ENCODE measurements around the gene PKP2.
"Not testable (repeated sequence)": the region's sequence is repeated elsewhere in the genome, so short reads cannot be mapped to it uniquely, and the experiment has no call there.

PKP2 gene

GRCh38 chr12:32861658-32862057, 34.9 kb downstream of the PKP2 start:
- not testable (repeated sequence) for DNase-seq

DNA sequence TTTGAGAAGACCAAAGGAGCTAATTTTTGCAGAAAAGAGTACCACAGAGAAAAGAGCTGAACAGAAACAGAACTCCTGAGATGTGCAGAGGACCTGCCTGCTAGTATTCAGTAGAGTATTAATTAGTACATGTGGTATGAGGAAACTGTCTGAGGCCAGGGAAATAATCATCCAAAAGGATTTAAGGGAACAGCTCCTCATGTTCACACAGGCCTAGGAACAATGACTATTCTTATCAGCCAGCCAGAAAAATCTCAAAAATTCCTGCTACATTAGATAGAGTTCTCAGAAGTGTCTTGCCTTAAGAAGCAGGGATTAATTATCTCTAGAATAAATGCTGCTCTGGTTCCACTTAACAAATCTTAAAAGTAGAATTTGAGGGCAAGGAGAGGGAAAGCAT, 36.4 kb downstream of the PKP2 start:
- DNase-seq, result no peak

GRCh38 chr12:32859389-32859788, 37.2 kb downstream of the PKP2 start:
- DNase-seq, result no peak

GRCh38 chr12:32854716-32855115, 41.9 kb downstream of the PKP2 start:
- no peak for DNase-seq

- DNase-seq, result no peak
These were observed 42.5 kb downstream of the PKP2 start for GRCh38 chr12:32854097-32854496.

DNA sequence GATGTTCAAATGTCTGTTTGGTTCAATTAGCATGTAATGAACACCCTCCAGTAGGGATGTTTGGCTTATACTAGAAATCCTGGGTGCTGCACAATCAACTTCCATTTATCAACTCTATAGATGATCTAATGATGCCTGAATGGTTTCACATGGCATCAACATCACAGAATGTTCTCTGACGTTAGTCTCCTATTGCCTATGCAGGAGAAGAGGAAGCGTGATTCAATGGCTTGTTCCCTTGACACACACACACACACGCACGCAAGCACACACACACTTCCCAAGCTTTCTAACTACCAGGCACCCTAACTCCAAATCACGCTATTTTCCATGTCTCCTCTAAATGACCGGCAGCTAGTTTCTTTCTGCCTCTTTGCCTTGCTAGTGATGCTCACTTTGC, 49.3 kb downstream of the PKP2 start:
- no peak for DNase-seq

DNA sequence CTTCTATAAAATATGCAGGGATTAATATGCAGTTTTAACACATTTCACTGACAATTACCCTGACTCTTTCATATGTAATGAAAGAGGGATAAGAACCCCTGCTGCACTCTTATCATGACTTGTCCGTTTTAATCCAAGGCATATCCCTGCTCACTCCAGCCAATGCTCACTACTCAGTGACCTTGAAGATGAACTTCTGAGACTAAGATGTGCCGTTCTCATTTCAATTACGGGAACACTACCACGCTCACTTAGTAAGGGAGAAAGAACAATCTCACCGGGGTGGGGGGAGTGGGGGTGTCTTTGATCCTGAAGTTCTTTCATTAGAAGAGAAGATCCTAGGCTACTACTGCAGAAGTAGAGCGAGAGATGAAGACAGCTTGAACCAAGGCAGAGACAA, 50.5 kb downstream of the PKP2 start:
- DNase-seq, result no peak

DNA sequence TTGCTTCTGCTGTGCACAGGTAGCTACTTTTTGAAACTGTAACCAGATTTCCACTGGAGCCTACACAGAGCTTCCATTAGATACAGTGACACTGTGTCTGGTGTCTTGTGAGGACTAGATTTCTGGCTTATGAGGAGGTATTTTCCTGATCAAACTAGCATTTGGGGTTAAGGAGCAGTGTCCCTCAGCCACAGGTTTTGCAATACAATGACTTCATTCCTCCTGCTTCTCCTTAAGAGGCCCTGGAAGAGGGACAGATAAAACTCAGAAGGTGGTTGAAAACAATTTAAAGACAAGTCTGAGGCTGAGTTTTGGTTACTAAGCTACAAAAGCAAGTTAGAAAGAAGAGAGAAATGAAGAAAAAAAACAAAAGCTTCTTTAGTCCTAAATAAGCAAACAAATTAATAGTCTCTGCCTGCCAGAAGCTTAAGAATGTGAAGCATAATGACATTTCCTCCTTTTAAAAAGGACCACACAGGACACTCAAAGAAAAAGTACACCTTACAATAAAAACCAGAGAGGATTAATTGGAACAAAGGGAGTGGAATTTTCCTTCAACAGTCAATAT, 53.0 kb downstream of the PKP2 start:
- no peak for DNase-seq

- no peak for DNase-seq
These were observed 55.5 kb downstream of the PKP2 start for GRCh38 chr12:32841061-32841460.

- DNase-seq, result no peak
These were observed 56.7 kb downstream of the PKP2 start for GRCh38 chr12:32839828-32840227.

GRCh38 chr12:32837974-32838373, 58.6 kb downstream of the PKP2 start:
- DNase-seq, result no peak

- DNase-seq, result no peak
These were observed 59.9 kb downstream of the PKP2 start for GRCh38 chr12:32836710-32837109.

DNA sequence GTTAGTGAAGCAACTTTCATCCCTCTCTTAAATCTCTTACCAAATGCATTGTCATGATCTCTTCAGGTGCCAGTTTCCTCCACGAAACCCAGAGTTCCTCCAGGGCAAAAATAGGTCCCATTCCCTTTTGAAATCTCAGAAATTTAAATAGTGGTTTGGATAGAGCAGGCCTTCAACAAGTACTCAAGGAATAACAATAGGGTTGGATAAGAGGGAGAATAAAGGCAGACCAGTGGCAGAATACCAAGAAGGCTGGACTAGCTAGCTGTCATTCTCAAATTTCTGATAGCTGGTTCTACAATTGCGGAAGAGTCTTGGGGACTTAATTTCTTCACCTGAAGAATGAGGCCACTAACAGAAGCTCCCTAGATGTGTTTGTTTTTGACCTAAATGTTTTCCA, 62.5 kb downstream of the PKP2 start:
- DNase-seq, result no peak

- DNase-seq, result no peak
These were observed 68.0 kb downstream of the PKP2 start for GRCh38 chr12:32828552-32828951.

DNA sequence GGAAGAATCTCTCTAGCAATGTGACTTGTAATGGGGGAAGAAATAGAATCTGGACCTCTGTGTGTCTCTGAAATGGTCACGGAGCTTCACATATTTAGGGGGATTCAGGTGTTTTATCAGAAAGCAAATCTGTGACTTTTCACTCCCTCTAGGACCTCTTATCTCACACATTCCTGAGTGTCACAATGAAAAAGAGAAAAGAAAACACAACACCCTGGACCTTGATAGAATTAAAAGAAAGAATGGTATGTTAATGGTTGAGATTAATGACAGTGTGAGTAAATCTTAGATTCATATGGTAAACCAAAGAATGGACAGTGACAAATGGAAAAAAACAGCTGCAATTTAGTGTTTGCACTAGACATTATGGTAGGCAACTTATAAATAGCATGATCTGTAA, 68.5 kb downstream of the PKP2 start:
- no peak for DNase-seq

DNA sequence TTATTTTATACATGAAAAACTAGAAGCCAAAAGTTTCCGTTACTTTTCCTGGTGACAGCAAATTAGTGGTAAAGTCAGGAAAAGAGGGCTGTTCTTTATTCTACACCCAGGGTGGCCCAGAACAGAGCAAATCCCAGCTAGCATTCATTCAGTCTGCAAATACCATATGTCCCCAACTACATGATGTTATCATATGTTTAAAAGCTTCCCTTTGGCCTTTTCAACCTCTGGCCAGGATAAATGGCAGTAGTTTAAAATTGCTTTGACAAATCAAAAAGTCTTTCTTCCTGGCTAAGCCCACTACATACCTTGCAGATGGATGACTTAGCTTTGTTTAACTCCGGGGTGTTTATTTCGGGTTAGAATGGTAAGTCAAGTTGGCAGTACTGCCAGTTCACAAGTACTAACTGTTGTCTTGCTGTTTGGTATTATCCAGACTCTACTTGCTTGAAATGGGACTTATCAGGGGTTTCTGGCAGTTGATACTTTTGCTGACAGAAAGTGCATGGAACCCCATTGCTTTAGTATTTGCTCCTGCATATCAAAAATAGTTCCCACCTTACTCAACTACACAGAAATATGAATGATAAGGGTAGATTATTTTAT, 69.7 kb downstream of the PKP2 start:
- no peak for DNase-seq

DNA sequence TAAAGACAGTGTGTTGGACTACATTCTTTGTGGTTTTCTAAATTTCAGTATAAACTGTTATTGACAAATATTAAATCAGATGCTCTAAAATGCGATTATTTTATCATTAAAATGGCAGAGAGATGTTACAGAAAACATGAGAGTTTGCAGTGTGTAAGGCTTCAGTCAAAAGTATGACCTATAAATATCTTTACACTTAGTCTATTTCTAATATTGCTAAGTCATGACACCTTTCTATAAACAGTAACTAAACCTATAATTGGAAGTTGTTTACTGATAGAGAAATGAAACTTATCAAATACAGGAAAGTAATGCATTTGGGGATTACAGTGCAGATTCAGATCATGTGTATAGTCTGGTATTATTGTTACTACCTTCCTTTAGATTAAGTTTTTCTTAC, 72.0 kb downstream of the PKP2 start:
- DNase-seq, result no peak

DNA sequence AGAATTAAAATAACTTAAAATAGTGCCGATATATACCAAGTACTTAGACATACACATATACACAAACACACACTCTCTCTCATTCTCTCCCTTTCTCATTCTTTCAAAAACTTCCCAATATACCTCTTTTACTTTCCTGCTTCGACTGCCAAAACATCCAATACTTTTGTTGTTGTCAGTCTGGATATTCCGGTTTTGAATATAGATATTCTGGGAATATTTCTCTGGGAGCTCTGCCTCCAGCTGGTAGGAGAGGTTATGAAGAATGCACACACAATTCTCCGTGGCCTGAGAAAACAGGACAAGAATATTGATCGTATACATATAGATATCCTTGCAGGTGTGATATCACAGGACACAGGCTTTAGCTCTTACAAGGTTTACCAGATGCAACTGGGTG, 74.2 kb downstream of the PKP2 start:
- DNase-seq, result no peak

DNA sequence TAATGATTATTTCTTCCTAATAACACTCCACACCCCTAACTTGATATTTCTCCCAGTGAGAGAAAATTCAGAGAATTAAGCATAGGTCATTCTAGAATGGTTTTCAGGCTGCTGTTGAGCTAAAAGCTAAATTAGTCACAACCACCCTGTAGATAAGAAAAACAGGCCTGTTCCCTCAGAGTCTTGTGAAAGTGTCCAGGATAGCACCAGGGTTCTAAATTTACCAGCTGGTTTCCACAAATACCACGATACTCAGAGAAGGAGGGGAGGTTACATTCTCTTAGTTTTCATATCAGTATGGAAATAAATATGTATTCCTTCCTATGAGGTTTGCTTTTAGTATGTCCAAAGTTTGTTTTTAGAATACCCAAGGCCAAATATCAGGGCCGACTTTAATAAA, 74.9 kb downstream of the PKP2 start:
- DNase-seq, result no peak

DNA sequence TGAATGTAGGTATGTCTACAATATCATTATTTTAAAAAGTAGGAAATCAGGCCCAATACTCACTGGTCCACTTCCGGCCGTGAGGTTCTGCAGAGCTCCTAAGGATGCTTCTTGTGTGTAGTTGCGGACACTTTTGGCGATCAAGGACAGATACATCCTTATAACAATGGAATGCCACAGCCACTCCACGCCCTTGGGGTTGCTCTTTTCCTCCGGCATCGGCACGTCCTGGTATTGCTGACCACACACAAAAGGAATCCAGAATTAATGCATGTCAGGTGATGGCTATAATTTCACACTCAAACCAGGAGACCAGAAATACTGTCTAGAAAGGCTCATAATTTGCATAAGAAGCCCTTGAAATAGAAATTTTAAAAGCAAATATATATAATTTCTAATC, 75.3 kb downstream of the PKP2 start:
- DNase-seq, result no peak

GRCh38 chr12:32820376-32820931, 76.1 kb downstream of the PKP2 start:
- no peak for DNase-seq

DNA sequence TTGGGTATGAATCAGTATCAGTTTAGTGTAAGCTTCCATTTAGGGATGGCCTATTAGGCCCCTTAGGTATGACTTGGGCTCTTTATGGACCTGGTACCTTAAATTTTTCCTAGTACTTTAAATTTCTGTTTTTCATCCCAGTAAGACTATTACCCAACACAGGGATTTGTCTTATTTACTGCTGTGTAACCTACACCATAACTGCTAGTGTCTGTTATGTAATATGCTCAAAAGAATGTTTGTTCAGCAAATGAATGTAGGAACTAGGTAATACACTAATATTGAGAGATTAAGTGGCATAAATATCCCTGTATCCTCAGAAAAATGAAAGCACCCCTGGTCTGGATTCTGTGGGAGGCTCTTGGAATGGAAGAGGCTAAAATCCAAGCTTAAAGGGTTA, 77.2 kb downstream of the PKP2 start:
- no peak for DNase-seq

DNA sequence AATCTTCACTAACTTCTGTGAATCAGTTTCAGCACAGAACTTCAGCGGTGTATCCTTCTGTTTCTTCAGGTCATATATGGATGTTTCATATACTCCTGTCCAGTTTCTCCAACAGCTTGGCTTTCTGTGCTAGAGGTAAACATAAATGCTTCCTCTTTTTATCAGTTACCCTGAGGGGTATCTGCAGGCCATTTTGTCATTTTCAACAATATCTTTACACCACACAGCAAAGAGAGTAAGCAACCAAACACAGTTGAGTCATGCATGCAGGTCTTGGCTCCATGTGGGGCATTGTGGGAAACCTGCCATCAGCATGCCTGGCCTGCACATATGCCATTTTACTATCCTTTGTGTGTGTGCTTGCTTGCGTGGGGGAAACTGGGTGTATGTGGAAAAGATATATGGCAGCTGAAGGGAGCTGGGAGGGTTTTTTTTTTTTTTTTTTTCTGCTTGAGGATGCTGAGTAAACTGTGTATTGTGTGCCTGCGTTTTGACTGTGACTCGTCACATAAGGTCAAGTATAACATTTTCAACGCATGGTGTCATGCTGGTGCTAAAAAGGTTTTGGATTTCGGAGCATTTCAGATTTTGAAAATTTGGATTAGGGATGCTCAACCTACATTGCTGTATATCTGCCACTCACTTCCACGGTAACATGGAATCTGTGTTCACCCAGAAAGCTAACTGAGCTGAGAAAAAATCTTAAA, 84.7 kb downstream of the PKP2 start:
- DNase-seq, result no peak

DNA sequence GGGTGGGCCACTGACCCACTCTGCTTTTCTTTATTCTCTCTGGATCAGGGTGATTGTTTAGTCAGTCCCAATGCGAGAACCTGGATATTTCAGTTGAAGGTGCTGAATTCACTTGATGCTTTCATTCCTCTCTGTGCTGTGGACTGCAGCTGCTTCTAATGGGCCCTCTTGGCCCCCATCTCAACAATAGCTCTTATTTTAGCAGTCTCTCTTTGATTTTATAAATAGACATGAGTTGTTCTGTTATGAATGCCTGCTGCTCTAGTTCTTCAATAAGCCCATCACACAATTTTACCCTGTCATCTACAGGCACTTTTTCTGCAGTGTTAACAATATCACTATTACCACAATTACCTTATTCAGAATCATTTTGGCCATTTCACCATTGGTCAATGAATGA, 86.7 kb downstream of the PKP2 start:
- no peak for DNase-seq

GRCh38 chr12:32809196-32809595, 87.4 kb downstream of the PKP2 start:
- no peak for DNase-seq
